Stimulated activated CD4-positive, alpha-beta T cell treated with anti-CD3 and anti-CD28 coated beads, Interleukin-2, amount 100 ng/mL, for 24 hours (primary cell): ENCODE measurements around the gene BMP15.
A peak's percentile ranks its signal among the peaks of the same experiment; 100 is the strongest.

Source experiments
- DNase-seq, 2 donors: peaks; one replicate each; pipeline ENCODE4 v3.0.0-alpha.2; 2020

The BMP15 gene

DNA sequence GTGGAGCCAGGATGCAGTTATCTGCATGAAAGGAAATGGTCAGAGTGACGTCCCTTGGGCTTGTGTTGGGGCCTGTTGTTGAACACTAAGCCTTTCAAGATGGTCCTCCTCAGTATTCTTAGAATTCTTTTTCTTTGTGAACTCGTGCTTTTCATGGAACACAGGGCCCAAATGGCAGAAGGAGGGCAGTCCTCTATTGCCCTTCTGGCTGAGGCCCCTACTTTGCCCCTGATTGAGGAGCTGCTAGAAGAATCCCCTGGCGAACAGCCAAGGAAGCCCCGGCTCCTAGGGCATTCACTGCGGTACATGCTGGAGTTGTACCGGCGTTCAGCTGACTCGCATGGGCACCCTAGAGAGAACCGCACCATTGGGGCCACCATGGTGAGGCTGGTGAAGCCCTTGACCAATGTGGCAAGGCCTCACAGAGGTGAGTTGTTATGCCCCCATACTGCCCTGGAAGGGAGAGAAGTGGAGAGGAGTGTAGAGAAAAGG is at the start of gene BMP15:
BMP15 (plus strand) TSS at position 51 of the 492 bp plus-strand sequence; CDS start at position 100, 49 bp downstream.
- DNase-seq: no peak

DNA sequence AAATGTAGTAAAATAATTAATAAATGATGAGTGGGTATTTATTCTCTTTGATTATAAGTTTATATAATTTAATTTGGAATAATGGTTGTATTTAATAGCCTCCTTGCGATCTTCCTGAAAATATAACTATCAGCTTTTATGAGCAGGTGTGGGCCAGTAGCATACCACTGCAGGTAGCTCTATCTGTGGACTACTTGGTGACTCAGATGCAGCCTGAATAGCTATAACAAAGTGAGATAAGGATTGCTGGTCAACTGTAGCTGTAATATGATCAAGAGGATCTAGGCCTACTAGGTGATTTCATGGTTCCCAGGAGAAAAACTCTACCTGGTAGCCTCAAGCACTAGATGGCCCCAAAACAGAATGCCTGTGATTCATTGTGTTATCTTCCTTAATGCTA is 47.1 kb upstream of the BMP15 start:
- DNase-seq: no peak

DNA sequence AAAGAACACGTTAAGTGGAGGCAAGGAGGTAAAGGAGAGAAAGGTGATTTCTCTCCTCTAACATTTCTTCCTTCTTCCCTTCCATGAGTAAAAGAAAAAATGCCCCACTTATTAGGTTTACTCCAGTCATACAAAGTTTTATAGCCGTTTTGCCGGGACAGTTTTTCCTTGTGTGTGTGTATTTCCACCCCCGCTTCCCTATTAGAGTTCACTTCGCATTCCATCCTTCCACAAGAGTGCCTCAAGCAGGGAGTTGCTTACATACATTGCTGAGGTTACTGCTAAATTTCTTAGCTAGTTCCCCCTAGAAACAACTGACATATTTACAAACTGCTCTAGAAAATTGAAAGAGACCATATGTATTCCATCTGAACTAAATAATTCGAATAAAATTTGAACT is 45.2 kb upstream of the BMP15 start:
- no peak for DNase-seq

DNA sequence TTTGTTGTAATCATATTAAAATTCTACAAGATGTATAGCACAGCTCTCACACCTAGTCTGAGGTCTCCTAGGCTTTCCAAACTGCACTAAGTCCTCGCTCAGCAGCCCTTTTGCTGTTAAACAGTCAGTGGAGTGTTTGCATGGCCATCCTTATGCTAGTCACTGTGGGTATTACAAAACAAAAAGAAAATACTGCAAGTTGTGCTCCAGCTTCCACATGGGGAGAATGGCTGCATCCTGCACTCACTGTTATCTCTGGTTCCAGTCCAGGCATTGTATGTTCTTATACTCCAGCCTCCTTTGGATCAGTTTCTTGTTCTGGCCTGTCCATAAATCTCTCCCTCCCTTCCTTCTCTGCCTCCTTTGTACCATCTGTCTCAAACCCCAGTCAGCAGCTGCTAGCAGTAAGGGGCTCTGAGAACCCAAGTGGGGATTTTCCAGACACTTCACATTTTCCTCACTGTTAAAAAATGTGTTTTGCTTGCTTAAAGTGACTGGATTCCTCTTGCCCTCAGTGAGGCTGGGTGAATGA is 38.5 kb upstream of the BMP15 start:
- no peak for DNase-seq

DNA sequence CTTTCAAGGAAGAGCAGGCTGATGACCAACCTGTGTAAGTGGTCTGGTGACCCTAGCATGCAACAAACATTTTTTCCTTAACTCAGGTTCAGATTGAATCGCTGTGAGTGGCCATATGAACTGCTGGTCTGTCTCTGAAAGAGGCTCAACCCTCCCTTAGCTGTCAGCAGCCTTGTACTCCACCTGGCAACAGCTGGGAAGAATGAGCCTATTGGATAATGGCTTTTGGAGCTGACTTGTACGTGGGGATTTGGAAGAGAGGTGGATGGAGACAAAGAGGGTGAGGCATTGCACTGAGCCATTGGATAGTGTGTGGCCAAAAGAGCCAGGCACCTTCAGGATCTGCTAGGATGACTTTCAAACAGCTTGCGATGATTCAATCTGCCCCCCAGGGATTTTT is 35.7 kb upstream of the BMP15 start:
- DNase-seq: no peak

DNA sequence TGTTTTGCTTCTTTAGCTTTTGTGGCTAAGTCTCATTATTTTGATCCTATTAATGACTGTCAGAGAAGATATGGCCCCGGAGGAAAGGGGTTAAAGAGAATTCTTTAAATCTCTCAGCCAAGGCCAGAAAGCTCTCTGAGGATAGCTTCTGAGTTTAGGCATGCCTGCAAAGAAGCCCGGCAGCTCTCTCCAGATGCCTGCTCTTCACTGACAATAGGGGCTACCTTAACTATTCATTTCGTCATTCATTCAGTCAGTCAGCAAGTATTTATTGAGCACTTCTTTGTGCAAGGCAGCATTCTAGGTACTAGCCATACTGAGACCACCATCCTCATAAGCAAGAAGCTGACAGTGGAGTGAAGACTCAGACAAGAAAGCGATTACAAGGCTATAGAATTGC is 34.0 kb upstream of the BMP15 start:
- no peak for DNase-seq

DNA sequence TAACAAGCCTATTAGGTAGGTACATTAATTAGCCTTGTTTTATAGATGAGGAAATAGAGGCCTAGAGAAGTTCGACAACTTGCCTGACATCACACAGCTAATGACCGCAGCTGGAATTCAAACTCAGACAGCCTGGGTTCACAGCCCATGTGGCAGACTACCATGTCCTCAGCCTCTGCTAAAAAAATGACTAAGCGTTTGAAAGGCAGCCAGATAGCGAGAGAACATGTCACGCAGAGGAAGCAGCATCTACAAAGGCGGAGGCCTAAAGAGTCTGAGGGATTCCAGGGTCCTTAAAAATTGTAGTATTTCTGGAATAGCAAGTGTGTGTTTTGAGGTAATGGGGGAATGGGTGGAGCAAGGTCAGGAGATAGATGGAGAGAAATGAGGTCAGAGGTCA is 33.2 kb upstream of the BMP15 start:
- DNase-seq: no peak

DNA sequence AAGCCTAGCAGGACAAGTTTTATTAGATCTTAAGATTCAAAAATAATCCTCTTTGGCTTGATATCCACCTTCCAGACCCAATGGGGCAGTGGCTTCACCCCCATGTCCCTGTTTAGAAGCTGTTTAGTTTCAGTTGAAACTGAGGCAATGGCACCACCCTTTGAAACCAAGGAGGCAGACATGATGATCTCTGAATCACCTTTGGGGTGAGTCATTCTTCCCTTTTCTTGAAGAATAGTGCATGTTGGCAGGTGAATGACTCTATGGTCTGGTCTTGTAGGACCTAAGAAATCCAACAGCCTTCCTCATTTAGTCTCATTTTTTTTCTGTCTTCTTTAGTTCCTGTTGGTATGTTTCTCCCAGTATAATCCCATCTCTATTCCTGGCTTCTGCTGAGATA is 29.5 kb upstream of the BMP15 start:
- DNase-seq: no peak

DNA sequence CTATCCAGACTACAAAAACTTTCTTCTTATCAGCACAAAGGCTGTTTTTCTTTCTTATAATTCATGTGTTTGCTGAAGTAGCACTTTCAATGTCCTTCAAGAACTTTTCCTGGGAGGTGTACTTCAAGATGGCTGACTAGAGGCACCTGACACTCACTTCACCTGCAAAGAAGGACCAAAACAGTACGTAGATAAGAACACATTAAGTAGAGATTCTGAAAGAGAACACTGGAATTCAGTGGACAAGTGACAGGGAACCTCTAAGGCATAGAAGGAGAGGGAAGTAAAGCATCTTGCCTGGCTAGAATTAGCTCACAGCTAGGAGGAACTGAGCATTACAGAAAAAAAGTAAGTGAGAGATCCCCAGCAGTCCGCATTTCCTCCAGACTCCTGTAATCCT is 21.7 kb upstream of the BMP15 start:
- no peak for DNase-seq

DNA sequence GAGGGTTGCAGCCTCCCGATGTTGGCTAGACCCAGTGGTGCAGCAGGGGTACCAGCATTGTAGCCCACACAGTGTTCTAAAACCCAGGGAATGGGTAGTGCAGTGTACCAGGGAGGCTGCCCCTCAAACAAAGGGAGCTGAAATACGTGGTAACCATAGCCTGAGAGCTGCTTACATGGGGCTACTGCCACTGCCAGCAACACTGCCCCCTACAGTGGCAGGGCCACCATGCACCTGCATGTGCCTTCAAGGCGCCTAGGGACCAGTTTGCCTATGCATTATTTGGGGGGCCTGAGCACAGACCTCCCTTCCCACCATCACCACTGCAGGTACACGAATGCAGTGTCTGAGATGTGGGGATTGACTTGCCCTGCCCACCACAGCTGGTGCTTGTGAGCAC is 21.0 kb upstream of the BMP15 start:
- DNase-seq: no peak

DNA sequence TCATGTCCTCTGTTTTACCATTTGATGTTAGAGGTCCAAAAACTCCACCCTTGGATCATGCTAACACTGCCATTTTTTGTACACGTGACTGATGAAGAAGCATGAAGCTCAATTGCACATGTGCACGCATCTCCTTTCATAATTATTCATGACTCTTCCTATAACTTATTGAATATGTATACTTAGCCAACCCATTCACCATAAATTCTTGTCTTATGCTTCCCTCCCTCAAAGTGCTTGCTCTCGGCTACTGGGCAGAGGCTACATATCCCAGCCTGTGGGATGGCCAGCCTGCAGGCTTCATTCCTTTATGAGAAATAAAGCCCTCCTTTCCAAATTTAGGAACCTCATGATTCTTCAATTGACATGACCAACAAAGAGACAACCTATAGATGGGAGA is 17.5 kb upstream of the BMP15 start:
- DNase-seq: no peak

DNA sequence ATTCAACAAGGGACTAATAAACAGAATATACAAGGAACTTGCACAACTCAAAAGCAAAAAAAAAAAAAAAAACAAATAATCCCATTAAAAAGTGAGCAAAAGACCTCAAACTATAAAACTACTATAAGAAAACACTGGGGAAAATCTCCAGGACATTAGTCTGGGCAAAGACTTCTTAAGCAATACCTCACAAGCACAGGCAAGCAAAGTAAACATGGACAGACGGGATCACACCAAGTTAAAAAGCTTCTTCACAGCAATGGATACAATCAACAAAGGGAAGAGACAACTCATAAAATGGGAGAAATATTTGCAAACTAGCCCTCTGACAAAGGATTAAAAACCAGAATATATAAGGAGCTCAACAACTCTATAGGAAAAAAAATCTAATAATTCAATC is 17.1 kb upstream of the BMP15 start:
- DNase-seq: no peak

DNA sequence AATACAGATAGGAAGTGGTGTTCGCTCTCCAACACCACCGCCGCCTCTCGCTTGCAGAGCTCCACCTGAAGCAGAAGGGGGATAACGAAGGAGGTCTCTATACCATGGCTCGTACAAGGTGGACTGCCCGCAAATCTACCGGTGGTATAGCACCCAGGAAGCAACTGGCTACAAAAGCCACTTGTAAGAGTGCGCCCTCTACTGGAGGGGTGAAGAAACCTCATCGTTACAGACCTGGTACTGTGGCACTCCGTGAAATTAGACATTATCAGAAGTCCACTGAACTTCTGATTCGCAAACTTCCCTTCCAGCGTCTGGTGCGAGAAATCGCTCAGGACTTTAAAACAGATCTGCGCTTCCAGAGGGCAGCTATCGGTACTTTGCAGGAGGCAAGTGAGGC is 5.2 kb upstream of the BMP15 start:
- DNase-seq: peak in 1 of 2 donors; percentile 3

DNA sequence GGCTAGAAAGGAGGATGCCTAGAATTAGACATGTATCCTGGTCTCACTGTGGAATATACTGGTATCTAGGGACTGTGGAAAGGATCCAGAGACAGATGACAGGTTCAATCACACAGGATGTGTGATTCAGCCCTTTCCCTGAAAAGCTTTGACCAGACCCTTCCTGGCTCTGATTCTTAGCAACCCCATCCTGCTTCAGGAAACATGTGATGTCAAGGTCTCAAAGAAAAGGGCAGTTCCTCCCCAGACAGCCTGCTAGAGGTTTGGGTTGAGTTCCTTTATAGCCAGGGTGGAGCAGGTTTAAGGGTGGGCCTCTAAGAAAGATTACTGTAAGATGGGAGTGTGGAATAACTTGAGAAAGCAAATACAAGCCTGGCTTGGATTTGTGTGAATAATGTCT is 3.0 kb downstream of the BMP15 start:
- DNase-seq: no peak

DNA sequence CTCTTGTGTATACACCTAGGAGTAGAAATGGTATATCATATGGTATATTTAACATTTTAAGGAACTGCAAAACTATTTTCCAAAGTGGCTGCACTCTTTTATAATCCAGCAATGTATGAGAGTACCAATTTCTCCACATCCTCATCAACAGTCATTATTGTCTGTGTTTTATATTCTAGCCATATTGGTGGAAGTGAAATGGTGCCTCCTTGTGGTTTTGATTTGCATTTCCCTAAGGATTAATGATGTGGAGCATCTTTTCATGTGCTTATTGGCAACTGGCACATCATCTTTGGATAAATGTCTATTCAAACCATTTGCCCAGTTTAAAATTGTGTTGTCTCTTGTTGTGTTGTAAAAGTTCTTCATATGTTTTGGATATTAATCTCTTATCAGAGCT is 9.6 kb downstream of the BMP15 start:
- no peak for DNase-seq

DNA sequence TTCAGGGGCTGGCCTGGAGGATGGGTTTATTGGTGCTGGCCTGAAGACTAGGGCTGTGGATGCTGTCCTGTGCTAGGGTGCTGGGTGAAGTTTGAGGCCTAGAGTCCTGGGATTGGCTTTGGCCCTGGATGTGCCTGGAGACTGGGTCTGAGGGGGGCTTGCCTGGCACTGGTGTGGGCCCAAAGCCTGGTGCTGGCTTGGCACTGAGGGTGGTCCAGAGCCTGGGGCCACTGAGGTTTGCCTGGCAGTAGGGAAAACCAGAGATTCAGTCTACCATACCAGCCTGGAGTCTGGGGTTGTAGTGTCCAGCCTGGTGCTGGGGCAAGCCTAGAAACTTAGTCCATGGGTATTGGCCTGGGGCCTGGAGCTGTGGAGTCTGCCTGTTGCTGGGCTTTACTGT is 16.6 kb downstream of the BMP15 start:
- no peak for DNase-seq

DNA sequence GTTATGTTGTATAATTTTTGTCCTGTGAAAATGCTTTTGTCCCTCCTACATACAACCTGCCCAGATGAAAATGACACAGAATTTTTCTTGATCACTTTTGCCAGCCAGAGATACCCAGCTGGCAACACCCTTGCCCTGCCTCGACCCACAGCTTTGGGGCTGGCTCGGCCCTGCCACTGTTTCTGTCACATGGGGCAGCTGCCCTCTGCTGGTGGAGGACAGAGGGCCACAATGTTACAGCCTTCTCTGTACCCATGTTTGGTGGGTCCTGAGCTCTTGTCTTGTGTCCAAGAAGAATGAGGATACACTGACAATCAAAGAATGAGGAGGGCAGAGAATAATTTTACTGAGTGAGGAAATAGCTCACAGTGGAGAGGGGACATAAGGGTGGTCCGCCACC is 31.1 kb downstream of the BMP15 start:
- DNase-seq: peak in 1 of 2 donors; percentile 2

DNA sequence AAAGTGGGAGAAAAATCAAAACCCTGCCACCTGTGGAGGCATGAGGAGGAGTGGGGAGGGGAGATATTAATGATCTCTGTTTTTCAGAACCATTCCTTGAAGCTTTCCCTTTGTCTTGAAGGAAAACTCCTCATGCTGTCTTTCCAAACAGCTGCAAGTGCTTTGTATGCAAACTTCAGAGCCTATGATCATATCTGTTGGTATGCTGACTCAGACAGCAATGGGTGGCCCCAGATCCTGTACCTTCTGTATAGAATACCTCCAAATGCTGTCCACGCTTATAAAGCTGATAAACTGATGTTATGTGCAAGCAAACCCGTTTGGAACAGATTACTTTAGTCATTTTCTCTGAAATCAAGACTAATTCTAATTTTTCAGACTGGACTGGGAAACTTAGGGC is 31.9 kb downstream of the BMP15 start:
- DNase-seq: no peak

DNA sequence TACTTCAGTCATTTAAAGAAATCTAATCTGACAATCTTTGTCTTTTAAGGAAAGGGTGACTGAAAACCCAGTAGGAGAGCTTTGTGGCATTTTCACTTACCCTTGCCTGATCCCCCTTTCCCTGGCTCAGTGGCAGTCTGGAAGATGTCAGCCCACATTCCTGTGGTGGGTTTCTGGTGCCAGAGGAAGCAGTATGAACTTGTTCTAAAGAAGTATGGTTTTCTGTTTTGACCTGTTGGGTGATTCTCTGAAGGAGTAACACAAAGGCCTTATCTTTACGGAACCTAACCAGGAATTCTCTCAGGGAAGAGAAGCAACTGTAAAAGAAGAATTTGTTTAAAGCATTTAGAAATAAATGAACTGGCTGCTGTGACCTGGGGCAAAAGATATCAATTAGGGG is 41.9 kb downstream of the BMP15 start:
- no peak for DNase-seq

DNA sequence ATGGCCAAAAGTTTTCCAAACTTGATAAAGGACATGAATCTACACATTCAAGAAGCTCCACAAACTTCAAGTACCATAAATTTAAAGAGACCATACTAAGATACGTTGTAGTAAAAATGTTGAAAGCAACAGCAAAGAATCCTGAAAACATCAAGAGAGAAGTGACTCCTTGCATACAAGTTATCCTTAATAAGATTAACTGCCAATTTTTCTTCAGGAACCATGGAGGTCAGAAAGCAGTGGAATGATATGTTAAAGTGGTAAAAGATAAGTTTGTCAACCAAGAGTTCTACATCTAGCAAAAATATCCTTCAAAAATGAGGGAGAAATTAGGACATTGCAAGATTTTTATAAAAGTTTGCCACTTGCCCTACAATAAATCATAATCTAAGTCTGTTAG is 43.3 kb downstream of the BMP15 start:
- DNase-seq: no peak

DNA sequence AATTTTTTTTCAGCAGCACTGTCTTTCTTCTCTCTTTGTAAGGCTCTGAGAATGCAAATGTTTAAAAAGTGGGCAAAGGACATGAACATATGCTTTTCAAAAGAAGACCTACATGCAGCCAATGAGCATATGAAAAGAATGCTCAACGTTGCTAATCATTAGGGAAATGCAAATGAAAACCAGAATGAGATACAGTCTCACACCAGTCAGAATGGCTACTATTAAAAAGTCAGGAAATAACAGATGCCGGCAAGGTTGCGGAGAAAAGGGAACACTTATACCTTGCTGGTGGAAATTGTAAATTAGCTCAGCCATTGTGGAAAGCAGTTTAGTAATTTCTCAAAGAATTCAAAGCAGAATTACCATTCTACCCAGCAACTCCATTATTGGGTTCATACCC is 51.6 kb downstream of the BMP15 start:
- no peak for DNase-seq

DNA sequence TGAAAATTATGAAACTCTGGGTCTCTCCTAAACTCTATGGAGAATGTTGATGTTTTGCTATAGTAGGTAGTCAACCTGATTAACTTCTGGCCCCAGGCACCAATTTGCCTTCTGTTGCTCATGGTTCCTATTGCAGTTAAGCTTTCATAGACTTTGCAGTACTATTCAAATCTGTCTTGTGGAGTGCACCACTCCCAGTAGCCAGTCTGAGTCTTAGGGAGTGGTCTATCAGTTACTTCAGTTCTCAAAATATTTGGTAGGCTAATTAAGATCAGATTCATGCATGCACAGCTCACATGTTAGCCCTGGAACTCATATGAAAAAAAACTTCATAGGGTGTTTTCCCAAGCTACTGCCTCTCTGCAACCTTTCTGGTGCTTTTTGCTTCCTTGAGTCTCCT is 53.3 kb downstream of the BMP15 start:
- no peak for DNase-seq
